Pancreas (tissue), 10 donors: ENCODE data around the gene HTT. TPM values are rescaled to one million over a fixed set of nuclear protein-coding genes. Genes with fewer than 3 reads are reported as not detected.

Experiments
- ATAC-seq, 4 donors: fragments of 200-7000 bp; cut with Tn5 transposase; one replicate each; pipeline versions ENCODE4 v1.8.0 to v1.9.1; 2020; ENCODE audit warnings: mild to moderate bottlenecking in 4 of 4, moderate library complexity in 4 of 4
- DNase-seq, 6 donors: peaks; one replicate each; pipeline ENCODE4 v3.0.0-alpha.2; 2020
- FAIRE-seq: peaks from 2 replicates; lab custom pipeline; 2012; peaks lifted over from hg19 to GRCh38; lab: Jason Lieb, UNC
- H3K27ac ChIP-seq, 4 donors: fragments of 200-600 bp; sonication (generic); 1 replicate in 3 of 4; 2 replicates in 1 of 4; pipeline versions ENCODE4 v1.5.0 to v1.8.0; 2020
- H3K27me3 ChIP-seq, 4 donors: fragments of 200-600 bp; one replicate each; pipeline ENCODE4 v1.8.0; 2021
- H3K36me3 ChIP-seq, 3 donors: fragments of 200-600 bp; sonication (generic) in 1 of 3; one replicate each; pipeline versions ENCODE4 v1.5.0 to v1.8.0; 2020 to 2021
- H3K4me1 ChIP-seq, 3 donors: fragments of 200-600 bp; one replicate each; pipeline ENCODE4 v1.8.0; 2021
- H3K4me3 ChIP-seq, 4 donors: fragments of 200-600 bp; sonication (generic) in 2 of 4; one replicate each; pipeline versions ENCODE4 v1.5.0 to v1.8.0; 2020 to 2021
- H3K9me3 ChIP-seq, 4 donors: fragments of 200-600 bp; one replicate each; pipeline ENCODE4 v1.8.0; 2021
- CTCF ChIP-seq, 4 donors: fragments of 200-600 bp; sonication (generic) in 3 of 4; IDR thresholded peaks; one replicate each; pipeline versions ENCODE4 v1.5.0 to v1.8.0; 2021; ENCODE audit warnings: antibody characterized with exemption in 4 of 4
- WGBS, 2 donors: extraction: QIAGEN DNeasy Blood & Tissue Kit; methylation state at CpG; one replicate each; pipeline ENCODE4 v1.1.7; 2013; 5-methylcytosine and 5-hydroxymethylcytosine counted together
- intact Hi-C, 3 donors: fragments of 100-400 bp; cut with DNase I; formaldehyde crosslinking; loops; one replicate each; pipeline versions ENCODE4 v1.11.1 to v1.14.2; 2022
- polyA plus RNA-seq, 2 donors: library from polyadenylated mRNA; stranded (reverse); fragments of 200-250 nt; gene quantifications; one replicate each; pipeline ENCODE4 v1.2.3, GENCODE V29; 2013
- total RNA-seq, 6 donors: library from RNA; stranded (reverse); fragmentation: NEBNext Ultra II Directional in 4 of 6; extraction: Animal tissue kit (Norgen Biotek cat#: 25700) in 4 of 6; gene quantifications; one replicate each; pipeline versions ENCODE4 v1.2.1 to v1.2.4, GENCODE V29; 2021 to 2023
- donor health status: healthy with polysubstance abuse.
- donor health status: DM: no; HTN: no; CAD: no; lungs with moderate emphysema.
- donor health status: DM: no; HTN: no; CAD: no.
- donor health status: control.
- donor health status: control.
- donor health status: Bipolar disorder and iron deficiency.
- donor health status: DM: yes; HTN: yes; CAD: no.
- donor health status: DM: no; HTN: no; CAD: no.
- donor health status: DM: no; HTN: no; CAD: no.
- donor health status: DM: yes; HTN: yes; CAD: no.

HTT gene
- total and polyA plus RNA-seq, 8 donors, result 23.1 to 55.2 (median 42.7) TPM

- no peak for FAIRE-seq
- Histone ChIP-seq H3K36me3 (peaks cover 0 to 6% (median 0%) of the 10 kb centered on the region in 3 donors), H3K4me3 (no peak overlapping the region), H3K27ac (no peak overlapping the region), H3K27me3 (no peaks in the 10 kb centered on the region), H3K9me3 (no peaks in the 10 kb centered on the region), H3K4me1 (peaks cover 7 to 22% (median 14%) of the 10 kb centered on the region in 3 donors)
- ATAC-seq, result no peak
- DNase-seq, result peak in 2 of 6 donors; percentile 8 to 58
- no peak for TF ChIP-seq CTCF (IDR thresholded peaks at IDR 0.05)
- intact Hi-C loops, result no loop called here
- WGBS, 2 donors, result 67 to 87% methylated on average over 1 of the region's 1 CpG
Measured at GRCh38 chr4:3244002-3244401, 169.5 kb downstream of the HTT start.

- peak in 1 of 6 donors; percentile 65 for DNase-seq
- ATAC-seq, result no peak
- Histone ChIP-seq H3K4me1 (peaks cover 0 to 15% (median 9%) of the 10 kb centered on the region in 3 donors), H3K4me3 (no peak overlapping the region), H3K27me3 (no peaks in the 10 kb centered on the region), H3K27ac (no peak overlapping the region), H3K9me3 (no peaks in the 10 kb centered on the region), H3K36me3 (no peaks in the 10 kb centered on the region)
- TF ChIP-seq CTCF (IDR thresholded peaks at IDR 0.05), result no peak
- WGBS, 2 donors, result 76 to 85% methylated on average over 9 of the region's 9 CpGs
- FAIRE-seq, result no peak
- intact Hi-C loops, result no loop called here
Measured at GRCh38 chr4:3244747-3245146, 170.3 kb downstream of the HTT start.

- TF ChIP-seq CTCF (IDR thresholded peaks at IDR 0.05), result no peak
- Histone ChIP-seq H3K36me3 (no peaks in the 10 kb centered on the region), H3K4me1 (peaks cover 0 to 6% (median 2%) of the 10 kb centered on the region in 3 donors), H3K27ac (no peak overlapping the region), H3K9me3 (no peaks in the 10 kb centered on the region), H3K4me3 (no peak overlapping the region), H3K27me3 (no peaks in the 10 kb centered on the region)
- DNase-seq, result no peak
- no peak for FAIRE-seq
- WGBS, 2 donors, result 87 to 89% methylated on average over 6 of the region's 6 CpGs
- intact Hi-C loops, result no loop called here
- no peak for ATAC-seq
Measured at GRCh38 chr4:3245676-3246075, 171.2 kb downstream of the HTT start.

- intact Hi-C loops, result no loop called here
Measured at GRCh38 chr4:3246458-3247398, 172.2 kb downstream of the HTT start.

More at GRCh38 chr4:3246458-3247398, 172.2 kb downstream of the HTT start:
- no peak overlapping the region for H3K27ac ChIP-seq
- no peaks in the 10 kb centered on the region for H3K4me1 ChIP-seq
- FAIRE-seq, result no peak
- no peaks in the 10 kb centered on the region for H3K9me3 ChIP-seq
- peak in 2 of 4 donors; percentile 7 to 15 for ATAC-seq
- peak in 1 of 6 donors; percentile 68 for DNase-seq
- H3K27me3 ChIP-seq, result no peaks in the 10 kb centered on the region
- TF ChIP-seq CTCF (IDR thresholded peaks at IDR 0.05), result no peak
- H3K36me3 ChIP-seq, result no peaks in the 10 kb centered on the region
- WGBS, 2 donors, result 74 to 81% methylated on average over 15 to 16 of the region's 16 CpGs
- H3K4me3 ChIP-seq, result no peak overlapping the region
